Stimulated activated CD4-positive, alpha-beta T cell treated with anti-CD3 and anti-CD28 coated beads, Interleukin-4, amount 100 ng/mL, for 1 hour (primary cell): ENCODE measurements around the gene KDM2A.
"Not testable (repeated sequence)": the region's sequence is repeated elsewhere in the genome, so short reads cannot be mapped to it uniquely, and the experiment has no call there.

ENCODE experiments used
- DNase-seq: peaks from one replicate; pipeline ENCODE4 v3.0.0-alpha.2; 2020

KDM2A gene

DNA sequence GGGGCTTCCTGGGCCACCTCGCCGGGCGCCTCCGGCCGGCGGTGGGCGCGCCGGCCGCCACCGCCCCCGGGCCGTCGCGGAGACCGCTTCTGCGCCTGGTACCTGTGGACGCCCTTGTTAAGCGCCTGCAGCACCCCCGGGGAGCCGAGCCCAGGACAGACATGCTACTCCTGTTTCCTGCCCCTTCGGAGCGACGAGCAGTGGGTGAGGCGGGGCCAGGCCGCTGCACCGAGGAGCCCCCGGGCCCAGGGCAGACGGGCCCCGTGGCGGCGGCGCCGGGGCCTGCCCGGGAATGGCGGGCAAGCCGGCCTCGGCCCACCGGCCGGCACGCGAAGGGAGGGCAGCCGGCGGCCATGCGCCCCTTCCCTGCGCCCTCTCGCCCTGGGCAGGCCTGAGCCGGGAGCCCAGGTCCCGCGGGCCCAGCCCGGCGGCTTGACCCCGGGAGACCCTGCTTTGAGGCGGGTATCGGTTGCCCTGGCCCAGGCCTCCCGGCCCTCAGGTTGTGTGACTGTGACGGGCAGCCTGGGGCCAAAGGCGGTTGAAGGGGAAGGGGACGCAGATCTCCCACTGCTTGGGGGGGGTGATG lies 789 bp upstream of the KDM2A start:
- DNase-seq: peak; percentile 54

GRCh38 chr11:67119585-67120391 lies 725 bp downstream of the KDM2A start:
- DNase-seq: peak; percentile 26

DNA sequence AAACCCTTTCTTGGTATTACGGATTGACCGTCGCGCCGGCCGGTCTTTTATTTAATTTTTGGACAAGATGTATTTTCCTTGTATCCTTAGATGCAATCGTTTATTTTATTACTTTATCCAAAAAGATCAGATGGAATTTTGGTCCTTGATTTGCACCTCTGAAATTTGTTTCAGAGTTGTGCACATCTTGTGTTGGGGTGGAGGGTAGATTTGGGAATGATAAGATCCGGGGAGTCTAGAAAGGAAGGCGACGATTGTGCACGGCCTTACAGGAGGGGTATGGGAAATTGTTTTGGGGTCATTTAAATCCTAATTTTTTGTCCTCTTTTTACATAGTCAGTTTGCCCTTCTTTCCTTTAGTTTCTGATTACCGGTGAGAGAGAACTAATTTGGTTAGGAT lies 1.4 kb downstream of the KDM2A start:
- no peak for DNase-seq

DNA sequence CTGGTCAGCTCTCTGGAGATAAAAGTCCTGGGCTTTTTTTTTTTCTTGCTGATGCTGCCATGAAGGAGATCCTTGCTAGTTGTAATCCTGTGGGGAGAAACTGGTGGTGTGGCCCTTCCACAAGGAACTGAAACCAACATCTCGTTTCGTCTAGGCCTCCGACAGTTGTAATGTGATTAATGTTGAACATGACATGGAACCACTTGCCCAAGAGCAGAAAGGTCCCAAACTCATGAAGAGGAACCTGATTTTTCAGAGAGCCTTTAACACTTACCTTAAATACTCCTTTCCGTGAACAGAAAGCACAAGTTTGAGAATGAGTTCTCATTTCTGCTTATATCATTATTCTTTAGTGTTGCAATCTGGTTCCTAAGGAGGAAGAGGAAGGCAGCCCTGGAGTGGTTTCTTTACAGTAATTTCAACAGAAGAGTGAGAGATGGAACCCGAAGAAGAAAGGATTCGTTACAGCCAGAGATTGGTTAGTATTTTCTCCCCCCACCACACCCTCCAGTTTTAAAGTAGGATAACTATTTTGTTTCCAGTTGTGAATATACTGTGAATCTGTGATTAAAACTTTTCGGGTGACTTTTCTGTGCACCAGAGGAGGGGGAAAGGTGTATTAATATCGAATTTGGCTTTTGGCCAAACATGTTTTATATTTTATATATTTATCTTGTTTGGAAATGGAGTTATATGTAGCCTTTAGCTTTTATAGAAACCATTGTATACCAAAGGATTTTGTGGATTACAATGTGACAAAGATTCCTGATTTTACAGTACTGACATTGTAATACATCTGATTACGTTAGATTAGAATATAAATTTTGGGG lies 2.0 kb downstream of the KDM2A start:
- DNase-seq: no peak

DNA sequence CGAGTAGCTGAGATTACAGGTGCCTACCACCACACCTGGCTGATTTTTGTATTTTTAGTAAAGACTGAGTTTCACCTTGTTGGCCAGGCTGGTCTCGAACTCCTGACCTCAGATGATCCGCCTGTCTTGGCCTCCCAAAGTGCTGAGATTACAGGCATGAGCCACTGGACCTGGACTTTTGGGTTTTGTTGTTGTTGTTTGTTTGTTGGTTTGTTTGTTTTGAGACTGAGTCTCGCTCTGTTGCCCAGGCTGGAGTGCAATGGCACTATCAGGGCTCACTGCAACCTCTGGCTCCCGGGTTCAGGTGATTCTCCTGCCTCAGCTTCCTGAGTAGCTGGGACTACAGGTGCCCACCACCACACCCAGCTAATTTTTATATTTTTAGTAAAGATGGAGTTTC lies 4.7 kb downstream of the KDM2A start:
- not testable (repeated sequence) for DNase-seq

GRCh38 chr11:67126243-67126642 lies 7.2 kb downstream of the KDM2A start:
- DNase-seq: not testable (repeated sequence)

GRCh38 chr11:67126986-67127385 lies 7.9 kb downstream of the KDM2A start:
- DNase-seq: no peak

DNA sequence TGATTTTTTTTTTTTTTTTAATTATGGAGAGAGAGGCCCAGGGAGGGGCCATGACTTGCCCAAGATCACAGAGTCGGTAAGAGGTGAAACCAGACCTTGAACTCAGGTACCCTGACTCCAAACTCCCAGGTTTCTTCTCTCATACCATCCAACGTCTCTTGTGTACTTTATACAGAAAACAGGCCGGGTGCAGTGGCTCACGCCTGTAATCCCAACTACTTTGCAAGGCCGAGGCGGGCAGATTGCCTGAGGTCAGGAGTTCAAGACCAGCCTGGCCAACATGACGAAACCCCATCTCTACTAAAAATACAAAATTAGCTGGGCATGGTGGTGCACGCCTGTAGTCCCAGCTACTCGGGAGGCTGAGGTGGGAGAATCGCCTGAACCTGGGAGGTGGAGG lies 11.8 kb downstream of the KDM2A start:
- DNase-seq: not testable (repeated sequence)

DNA sequence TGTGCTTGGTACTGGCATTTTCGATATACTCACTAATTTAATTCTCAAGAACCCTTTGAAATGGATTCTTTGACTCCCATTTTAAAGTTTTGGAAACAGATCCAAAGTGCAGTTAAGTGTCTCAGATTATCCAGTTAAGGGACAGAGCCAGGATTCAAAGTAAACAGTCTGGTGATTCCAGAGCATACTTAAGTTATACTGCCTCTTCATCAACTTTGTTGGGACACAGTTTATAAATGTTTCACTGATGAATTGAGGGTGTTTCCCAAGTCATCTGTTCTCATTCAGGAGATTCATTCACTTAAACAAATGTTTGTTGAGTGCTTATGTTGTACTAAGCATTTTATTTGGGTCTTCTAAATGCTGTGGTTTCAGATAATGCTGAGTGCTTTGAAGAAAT lies 17.1 kb downstream of the KDM2A start:
- DNase-seq: no peak

- DNase-seq: no peak
Measured at GRCh38 chr11:67138922-67139321, 19.9 kb downstream of the KDM2A start.

DNA sequence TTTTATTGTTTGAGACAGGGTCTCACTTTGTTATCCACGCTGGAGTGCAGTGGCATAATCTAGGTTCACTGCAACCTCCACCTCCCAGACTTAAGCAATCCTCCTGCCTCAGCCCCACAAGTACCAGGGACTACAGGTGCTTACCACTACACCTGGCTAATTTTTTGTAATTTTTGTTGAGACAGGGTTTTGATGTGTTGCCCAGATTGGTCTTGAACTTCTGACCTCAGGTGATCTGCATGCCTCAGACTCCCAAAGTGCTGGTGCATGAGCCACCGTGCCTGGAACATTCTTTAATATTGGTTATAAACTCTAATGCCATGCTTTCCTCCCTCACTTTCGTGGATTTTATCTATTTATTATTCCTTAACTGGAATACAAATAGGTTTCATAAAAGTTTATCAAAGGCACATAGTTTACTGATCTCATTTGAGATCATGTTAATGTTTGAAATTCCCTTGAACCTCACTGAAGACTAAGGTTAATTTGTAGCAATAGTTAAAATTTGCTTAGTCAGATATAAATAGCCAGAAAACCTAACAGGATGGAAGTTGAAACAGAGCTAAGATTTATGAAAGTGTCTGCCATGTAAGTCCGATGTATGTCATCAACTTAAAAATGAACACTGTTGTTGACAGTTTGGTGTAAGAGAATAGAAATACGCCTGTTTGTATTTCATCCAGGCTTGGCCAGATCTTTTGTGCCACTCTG lies 27.6 kb downstream of the KDM2A start:
- no peak for DNase-seq

DNA sequence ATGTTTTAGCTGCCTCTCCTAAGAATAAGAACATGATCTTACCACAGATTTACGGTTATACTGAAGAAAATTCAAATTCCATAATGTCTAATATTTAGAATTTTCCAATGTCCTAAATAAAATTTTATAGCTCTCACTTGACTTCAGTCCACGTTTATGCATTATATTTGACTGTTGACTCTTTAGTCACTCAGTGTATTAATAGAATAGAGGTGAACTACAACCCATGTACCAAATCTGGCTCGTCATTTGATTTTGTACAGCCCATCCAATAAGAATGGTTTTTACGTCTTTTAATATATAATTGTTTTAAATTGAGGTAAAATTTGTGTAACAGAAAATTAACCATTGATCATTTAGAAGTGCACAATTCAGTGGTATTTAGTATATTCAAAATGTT lies 34.9 kb downstream of the KDM2A start:
- no peak for DNase-seq

DNA sequence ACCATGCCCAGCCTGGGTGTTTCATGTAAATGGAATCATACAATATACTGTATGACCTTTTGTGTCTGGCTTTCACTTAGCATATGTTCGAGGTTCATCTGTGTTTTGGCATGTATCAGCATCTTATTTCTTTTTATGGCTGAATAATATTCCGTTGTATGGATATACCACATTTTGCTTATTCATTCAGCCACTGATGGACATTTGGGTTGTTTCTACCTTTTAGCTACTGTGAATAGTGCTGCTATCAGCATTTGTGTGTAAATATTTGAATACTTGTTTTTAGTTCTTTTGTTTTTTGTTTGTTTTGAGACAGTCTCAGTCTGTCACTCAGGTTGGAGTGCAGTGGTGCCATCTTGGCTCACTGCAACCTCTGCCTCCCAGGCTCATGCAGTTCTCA lies 35.7 kb downstream of the KDM2A start:
- DNase-seq: no peak

DNA sequence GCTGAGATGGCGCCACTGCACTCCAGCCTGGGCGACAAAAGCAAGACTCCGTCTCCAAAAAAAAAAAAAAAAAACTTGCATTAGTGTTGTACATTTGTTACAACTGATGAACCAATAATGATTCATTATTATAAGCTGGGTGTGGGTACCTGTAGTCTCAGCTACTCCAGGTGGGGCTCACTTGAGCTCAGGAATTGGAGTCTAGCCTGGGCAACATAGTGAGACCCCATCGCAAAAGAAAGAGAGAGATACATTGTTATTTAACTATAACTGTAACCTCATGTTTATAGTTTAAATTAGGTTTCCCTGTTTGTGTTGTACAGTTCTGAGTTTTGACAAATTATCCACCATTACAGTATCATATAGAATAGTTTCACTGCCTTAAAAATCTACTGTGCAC lies 38.6 kb downstream of the KDM2A start:
- DNase-seq: no peak

- DNase-seq: no peak
Measured at GRCh38 chr11:67158221-67158620, 39.2 kb downstream of the KDM2A start.

DNA sequence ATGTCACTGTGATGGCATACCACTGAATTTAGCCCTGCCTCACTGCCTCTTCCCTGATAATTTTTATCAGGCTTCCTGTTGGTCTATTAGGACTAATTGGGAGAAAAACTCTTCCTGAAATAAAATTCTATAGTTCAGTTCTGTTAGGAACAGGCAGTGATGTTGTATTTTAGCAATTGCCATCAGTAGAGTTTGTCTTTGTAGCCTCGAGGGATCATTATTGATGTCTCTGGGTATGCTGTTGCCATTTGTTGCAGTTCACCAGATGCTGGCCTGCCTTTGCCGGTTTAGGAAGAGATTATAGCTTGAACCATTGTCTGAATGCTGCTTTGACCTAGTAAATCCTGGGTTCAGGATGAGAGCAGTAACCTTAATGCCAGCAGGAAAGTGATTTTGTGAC lies 41.0 kb downstream of the KDM2A start:
- DNase-seq: no peak

GRCh38 chr11:67160872-67161783 lies 42.1 kb downstream of the KDM2A start:
- no peak for DNase-seq

GRCh38 chr11:67163006-67163405 lies 43.9 kb downstream of the KDM2A start:
- no peak for DNase-seq

GRCh38 chr11:67165623-67166022 lies 46.6 kb downstream of the KDM2A start:
- no peak for DNase-seq

DNA sequence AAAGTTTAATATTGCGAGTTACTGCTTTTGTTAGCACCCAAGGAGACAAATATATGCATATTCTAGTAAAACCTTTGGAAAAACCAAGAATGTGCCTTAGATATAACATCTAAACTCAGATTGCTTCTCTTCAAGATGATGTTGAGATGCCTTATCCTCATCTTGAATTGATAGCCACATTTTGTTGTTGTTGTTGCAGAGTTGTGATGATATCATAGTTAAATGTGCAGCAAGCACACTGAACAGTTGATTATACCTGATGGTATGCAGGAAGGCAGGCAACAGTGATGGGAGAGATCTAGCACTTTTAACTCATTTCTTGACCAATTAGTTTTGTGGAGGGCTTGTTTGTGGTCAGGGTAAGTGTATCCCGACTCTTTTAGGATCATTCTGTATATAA lies 48.0 kb downstream of the KDM2A start:
- DNase-seq: no peak

DNA sequence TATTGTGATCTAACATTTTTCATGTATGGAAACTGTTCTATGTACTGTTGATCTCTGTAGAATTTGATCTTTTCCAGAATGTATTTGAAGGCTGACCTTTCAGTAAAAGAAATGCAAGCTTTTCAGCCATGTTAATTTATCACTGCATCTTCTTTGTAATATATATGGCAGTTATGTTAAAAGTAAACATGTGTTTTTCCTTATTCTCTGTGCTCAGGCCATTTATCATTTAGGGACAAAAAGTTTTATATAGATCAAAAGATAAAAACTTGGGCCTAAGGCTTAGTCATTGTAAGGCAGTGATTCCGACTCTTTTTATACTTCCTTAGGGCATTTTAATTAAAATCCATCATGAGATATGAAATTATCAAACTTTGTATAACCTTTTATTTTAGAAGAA lies 48.7 kb downstream of the KDM2A start:
- DNase-seq: no peak

DNA sequence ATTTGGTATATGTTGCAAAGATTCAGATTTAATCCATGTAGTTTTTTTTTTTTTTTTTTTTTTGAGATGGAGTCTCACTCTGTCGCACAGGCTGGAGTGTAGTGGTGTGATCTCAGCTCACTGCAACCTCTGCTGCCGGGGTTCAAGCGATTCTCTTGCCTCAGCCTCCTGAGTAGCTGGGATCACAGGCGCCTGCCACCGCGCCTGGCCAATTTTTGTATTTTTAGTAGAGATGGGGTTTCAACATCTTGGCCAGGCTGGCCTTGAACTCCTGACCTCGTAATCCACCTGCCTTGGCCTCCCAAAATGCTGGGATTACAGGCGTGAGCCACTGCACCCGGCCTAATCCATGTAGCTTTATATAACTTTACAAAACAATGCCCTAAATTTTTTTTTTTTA lies 49.8 kb downstream of the KDM2A start:
- not testable (repeated sequence) for DNase-seq
